Activated CD4-positive, alpha-beta T cell treated with anti-CD3 and anti-CD28 coated beads, Interleukin-10, Interleukin-2, amounts not matched to agents 100 ng/mL and 50 ng/mL, durations not matched to agents 16 hours and 8 hours (primary cell): ENCODE measurements around the gene RASD1.

ENCODE experiments used
- DNase-seq: peaks from one replicate; pipeline ENCODE4 v3.0.0-alpha.2; 2020

RASD1 gene

GRCh38 chr17:17526369-17526768 is 30.2 kb upstream of the RASD1 start:
- no peak for DNase-seq

GRCh38 chr17:17525956-17526355 is 29.8 kb upstream of the RASD1 start:
- DNase-seq, result no peak

GRCh38 chr17:17525311-17525710 is 29.1 kb upstream of the RASD1 start:
- no peak for DNase-seq

- no peak for DNase-seq
Observed at GRCh38 chr17:17523731-17524490, 27.7 kb upstream of the RASD1 start.

GRCh38 chr17:17523001-17523730 is 27.0 kb upstream of the RASD1 start:
- no peak for DNase-seq

- no peak for DNase-seq
Observed at GRCh38 chr17:17520599-17521232, 24.5 kb upstream of the RASD1 start.

- no peak for DNase-seq
Observed at GRCh38 chr17:17519886-17520285, 23.7 kb upstream of the RASD1 start.

- no peak for DNase-seq
Observed at GRCh38 chr17:17518951-17519350, 22.8 kb upstream of the RASD1 start.

- DNase-seq, result no peak
Observed at GRCh38 chr17:17518014-17518413, 21.8 kb upstream of the RASD1 start.

GRCh38 chr17:17516941-17517720 is 20.9 kb upstream of the RASD1 start:
- no peak for DNase-seq

- no peak for DNase-seq
Observed at GRCh38 chr17:17515934-17516930, 20.0 kb upstream of the RASD1 start.

GRCh38 chr17:17514993-17515933 is 19.1 kb upstream of the RASD1 start:
- no peak for DNase-seq

GRCh38 chr17:17514361-17514992 is 18.3 kb upstream of the RASD1 start:
- no peak for DNase-seq

GRCh38 chr17:17513626-17514025 is 17.4 kb upstream of the RASD1 start:
- no peak for DNase-seq

GRCh38 chr17:17512866-17513265 is 16.7 kb upstream of the RASD1 start:
- DNase-seq, result no peak

- peak; percentile 10 for DNase-seq
Observed at GRCh38 chr17:17511881-17512858, 16.0 kb upstream of the RASD1 start.

- DNase-seq, result no peak
Observed at GRCh38 chr17:17511293-17511741, 15.1 kb upstream of the RASD1 start.

- no peak for DNase-seq
Observed at GRCh38 chr17:17510456-17511292, 14.5 kb upstream of the RASD1 start.
